Dendritic cell treated with granulocyte-macrophage colony-stimulating factor and Interleukin-4, amounts not matched to agents 40 ng/mL and 50 ng/mL, for 4 days (primary cell): ENCODE measurements around the gene CCL17.
A peak's percentile ranks its signal among the peaks of the same experiment; 100 is the strongest.

Experiments
- H3K27ac Mint-ChIP-seq: one replicate; pipeline ENCODE4 v1.8.0; 2022; ENCODE audit warnings: mild to moderate bottlenecking, mixed read lengths
- H3K27me3 Mint-ChIP-seq: one replicate; pipeline ENCODE4 v1.8.0; 2022; ENCODE audit warnings: mild to moderate bottlenecking, mixed read lengths
- H3K36me3 Mint-ChIP-seq: one replicate; pipeline ENCODE4 v1.8.0; 2022; ENCODE audit warnings: low read depth, mixed read lengths
- H3K4me1 Mint-ChIP-seq: one replicate; pipeline ENCODE4 v1.8.0; 2022; ENCODE audit warnings: low read depth, mixed read lengths
- H3K4me3 Mint-ChIP-seq: one replicate; pipeline ENCODE4 v1.8.0; 2022; ENCODE audit warnings: mild to moderate bottlenecking, moderate library complexity, mixed read lengths
- H3K9me3 Mint-ChIP-seq: one replicate; pipeline ENCODE4 v1.8.0; 2022; ENCODE audit warnings: mixed read lengths
- intact Hi-C: fragments of 100-400 bp; cut with micrococcal nuclease; formaldehyde crosslinking; loops from one replicate; pipeline ENCODE4 v1.15.0; 2022

The CCL17 gene

DNA sequence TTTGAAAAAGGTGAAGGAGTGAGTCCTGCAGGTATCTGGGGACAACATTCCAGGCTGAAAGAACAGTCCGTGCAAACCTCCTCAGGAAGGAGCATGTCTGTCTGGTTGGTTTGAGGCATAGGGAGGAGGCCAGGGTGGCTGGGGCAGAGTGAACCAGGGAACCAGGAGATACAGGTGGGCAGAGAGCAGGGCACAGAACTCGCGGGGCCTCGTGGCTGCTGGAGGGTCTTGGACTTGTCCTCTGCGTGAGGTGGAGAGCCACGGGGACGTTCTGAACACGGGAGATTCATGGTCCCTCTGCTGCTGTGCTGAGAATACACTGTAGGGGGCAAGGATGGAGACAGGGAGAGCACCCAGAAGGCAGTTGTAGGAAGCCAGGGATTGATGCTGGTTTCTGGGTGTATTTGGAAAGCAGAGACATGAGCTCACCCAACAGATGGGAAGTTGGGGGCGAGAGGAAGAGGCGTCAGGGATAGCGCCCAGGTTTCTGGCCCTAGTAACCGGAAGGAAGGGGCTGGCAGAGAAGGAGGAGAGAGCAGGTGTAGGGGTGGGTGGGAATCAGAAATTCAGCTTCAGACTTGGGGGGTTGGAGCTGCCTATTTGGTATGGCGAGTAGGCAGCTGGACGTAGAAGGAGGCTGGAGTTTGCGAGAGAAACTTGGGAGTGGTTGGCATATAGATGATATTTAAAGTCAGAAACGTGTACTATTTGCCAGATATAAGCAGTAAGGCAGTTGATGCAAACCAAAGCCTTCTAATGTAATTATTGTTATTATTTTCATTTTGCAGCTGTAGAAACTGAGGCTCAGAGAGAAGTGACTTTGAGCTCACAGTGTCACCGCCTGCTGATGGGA lies at the start of gene CCL17:
TSS of gene CCL17 (plus strand) at position 803 of the 853 bp plus-strand sequence. CDS start 9,166 bp downstream, outside the sequence.
- no peak within 1 kb of the TSS for H3K4me3 Mint-ChIP-seq
- no peaks in the 10 kb centered on the region for H3K9me3 Mint-ChIP-seq
- H3K4me1 Mint-ChIP-seq: peaks cover 23% of the 10 kb centered on the region
- peaks cover 28% of the 10 kb centered on the region for H3K27me3 Mint-ChIP-seq
- H3K27ac Mint-ChIP-seq: peak within 1 kb of the TSS; percentile 0
- intact Hi-C loops: no loop called here
- no peaks in the 10 kb centered on the region for H3K36me3 Mint-ChIP-seq

DNA sequence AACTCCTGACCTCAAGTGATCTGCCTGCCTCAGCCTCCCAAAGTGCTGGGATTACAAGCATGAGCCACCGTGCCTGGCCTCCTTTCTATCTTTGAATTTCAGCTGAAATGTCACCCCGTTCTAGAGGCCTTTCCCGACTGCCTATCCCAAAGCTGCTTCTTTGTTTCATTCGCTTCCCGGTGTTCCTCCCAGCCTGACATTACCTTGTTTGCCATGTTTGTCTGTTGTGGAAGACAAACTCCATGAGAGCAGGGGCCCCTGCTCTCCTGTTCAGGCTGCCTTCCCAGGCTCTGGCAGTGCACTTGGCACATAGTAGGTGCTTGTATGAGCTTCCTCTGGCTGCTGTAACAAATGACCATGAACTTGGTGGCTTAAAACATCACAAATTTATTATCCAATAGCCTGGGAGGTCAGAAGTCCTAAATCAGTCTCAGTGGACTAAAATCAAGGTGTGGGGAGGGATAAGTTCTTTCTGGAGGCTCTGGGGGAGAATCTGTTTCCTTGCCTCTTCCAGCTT lies 48.6 kb upstream of the CCL17 start:
- H3K36me3 Mint-ChIP-seq: no peaks in the 10 kb centered on the region
- no peak overlapping the region for H3K27ac Mint-ChIP-seq
- H3K9me3 Mint-ChIP-seq: no peaks in the 10 kb centered on the region
- H3K27me3 Mint-ChIP-seq: peaks cover 22% of the 10 kb centered on the region
- H3K4me1 Mint-ChIP-seq: peaks cover 22% of the 10 kb centered on the region
- H3K4me3 Mint-ChIP-seq: no peak overlapping the region
- intact Hi-C loops: no loop called here

DNA sequence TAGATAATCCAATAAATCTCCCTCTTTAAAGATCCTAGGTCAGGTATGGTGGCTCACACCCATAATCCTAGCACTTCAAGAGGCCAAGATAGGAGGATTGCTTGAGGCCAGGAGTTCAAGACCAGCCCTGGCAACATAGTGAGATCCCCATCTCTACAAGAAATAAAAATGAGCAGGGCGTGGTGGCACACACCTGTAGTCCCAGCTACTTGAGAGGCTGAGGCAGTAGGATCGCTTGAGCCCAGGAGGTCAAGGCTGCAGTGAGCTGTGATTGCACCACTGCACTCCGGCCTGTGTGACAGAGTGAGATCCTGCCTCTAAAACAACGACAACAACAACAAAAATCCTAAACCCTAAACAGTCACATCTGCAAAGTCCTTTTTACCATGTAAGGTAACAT lies 48.0 kb upstream of the CCL17 start:
- no peaks in the 10 kb centered on the region for H3K9me3 Mint-ChIP-seq
- no peak overlapping the region for H3K4me3 Mint-ChIP-seq
- H3K36me3 Mint-ChIP-seq: no peaks in the 10 kb centered on the region
- H3K27ac Mint-ChIP-seq: no peak overlapping the region
- H3K4me1 Mint-ChIP-seq: peaks cover 22% of the 10 kb centered on the region
- intact Hi-C loops: no loop called here
- peaks cover 23% of the 10 kb centered on the region for H3K27me3 Mint-ChIP-seq

DNA sequence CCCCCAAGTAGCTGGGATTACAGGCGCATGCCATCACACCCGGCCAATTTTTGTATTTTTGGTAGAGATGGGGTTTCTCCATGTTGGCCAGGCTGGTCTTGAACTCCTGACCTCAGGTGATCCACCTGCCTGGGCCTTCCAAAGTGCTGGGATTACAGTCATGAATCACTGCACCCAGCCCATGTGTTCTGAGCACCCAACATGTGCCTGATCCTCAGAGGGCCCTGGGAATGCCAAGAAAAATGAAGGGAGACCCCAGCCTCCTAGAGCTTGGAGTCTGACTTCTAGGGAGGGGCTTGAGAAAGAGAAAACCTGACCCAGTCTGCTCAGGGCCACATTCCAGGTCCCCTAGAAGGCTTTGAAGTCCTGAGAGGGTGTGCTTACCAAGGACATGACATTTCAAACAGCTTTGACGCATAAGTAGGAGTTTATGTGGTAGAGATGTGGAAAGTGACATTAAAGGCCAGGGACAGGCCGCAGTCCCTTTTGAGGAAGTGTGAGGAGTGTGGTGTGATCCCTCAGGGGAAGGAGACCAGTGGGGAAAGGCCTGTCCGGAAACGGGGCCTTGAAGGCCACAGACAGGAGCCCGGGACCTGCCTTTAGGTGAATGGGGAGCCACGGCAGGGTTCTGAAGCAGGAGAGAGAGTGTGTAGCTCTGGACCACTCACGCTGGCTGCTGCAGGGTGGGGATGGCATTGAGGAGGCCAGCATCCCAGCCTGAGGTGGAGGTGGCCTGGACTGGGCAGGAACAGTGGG lies 47.1 kb upstream of the CCL17 start:
- Mint-ChIP-seq H3K27me3 (peaks cover 21% of the 10 kb centered on the region), H3K4me3 (peak overlapping the region; percentile 30), H3K36me3 (no peaks in the 10 kb centered on the region), H3K9me3 (no peaks in the 10 kb centered on the region), H3K27ac (peak overlapping the region; percentile 90), H3K4me1 (peaks cover 20% of the 10 kb centered on the region)
- intact Hi-C loops: no loop called here

DNA sequence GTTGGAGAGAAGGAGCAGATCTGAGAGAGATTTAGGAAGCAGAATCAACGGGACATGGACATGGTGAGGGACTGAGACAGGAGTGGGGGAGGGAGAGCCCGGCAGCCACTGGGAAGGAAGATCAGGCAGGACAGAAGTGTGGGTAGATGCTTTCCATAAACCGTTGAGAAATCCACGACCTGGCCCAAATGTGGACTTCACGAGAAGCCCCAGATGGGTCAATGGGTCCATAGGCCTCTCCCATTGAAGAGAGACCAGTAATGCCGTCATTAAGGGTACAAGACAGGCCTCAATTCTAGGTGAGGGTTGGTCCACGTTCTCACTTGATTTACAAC lies 46.5 kb upstream of the CCL17 start:
- H3K27me3 Mint-ChIP-seq: peaks cover 16% of the 10 kb centered on the region
- no peaks in the 10 kb centered on the region for H3K9me3 Mint-ChIP-seq
- peaks cover 18% of the 10 kb centered on the region for H3K4me1 Mint-ChIP-seq
- H3K4me3 Mint-ChIP-seq: peak overlapping the region; percentile 30
- intact Hi-C loops: no loop called here
- peak overlapping the region; percentile 90 for H3K27ac Mint-ChIP-seq
- no peaks in the 10 kb centered on the region for H3K36me3 Mint-ChIP-seq

DNA sequence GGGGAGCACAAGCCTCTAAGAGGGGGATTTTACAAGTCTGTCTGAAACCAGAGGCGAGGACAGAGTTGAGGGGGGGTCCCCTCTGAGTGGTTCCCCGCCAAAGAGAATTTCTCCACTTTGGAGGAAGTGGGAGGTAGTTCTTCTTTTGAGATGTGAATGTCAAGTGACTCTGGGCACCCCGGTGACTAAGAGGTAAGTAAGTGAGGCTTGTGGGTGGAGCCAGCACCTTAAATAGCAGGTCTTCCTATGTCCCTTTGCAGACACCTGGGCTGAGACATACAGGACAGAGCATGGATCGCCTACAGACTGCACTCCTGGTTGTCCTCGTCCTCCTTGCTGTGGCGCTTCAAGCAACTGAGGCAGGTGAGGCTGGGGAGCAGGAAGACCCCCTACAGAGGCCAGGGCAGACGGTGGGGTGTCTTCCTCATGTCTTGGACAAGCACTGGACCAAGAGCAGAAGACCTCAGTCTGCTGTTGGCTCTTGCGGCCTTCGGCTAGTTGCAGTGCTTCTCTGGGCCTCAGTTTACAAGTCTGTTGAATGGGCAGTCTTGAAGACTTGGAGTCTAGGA lies 46.0 kb upstream of the CCL17 start, which contains the start of gene CCL22:
TSS of gene CCL22 (plus strand) at position 257 of the 569 bp plus-strand sequence. CDS start at position 291, 34 bp downstream.
- Mint-ChIP-seq H3K4me1 (peaks cover 18% of the 10 kb centered on the region), H3K27ac (peak within 1 kb of the TSS; percentile 90), H3K9me3 (no peaks in the 10 kb centered on the region), H3K27me3 (peaks cover 21% of the 10 kb centered on the region), H3K4me3 (peak within 1 kb of the TSS; percentile 30), H3K36me3 (no peaks in the 10 kb centered on the region)
- intact Hi-C loops: no loop called here

DNA sequence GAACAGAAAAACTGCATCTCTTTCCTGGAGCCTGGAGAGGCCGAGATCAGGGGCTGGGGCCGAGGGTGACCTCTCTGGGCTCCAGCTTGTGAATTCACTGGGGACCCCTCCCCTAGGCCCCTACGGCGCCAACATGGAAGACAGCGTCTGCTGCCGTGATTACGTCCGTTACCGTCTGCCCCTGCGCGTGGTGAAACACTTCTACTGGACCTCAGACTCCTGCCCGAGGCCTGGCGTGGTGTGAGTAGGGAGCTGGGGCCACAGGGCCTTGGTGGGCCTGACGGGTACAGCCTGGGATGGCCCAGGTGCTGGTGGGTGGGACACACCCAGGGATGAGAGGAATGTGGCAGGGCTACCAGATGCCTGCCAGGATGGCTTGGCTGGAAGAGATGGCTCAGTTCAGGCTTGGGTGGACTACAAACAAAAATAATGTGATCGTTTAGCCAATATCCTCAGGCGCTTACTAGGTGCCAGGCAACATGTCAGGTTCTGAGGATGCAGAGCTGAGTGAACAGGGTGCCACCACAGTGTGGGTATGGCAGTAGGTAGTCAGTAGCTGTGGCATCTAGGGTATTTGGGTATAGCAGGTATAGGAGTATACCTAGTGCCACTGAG lies 44.1 kb upstream of the CCL17 start:
- no peaks in the 10 kb centered on the region for H3K36me3 Mint-ChIP-seq

DNA sequence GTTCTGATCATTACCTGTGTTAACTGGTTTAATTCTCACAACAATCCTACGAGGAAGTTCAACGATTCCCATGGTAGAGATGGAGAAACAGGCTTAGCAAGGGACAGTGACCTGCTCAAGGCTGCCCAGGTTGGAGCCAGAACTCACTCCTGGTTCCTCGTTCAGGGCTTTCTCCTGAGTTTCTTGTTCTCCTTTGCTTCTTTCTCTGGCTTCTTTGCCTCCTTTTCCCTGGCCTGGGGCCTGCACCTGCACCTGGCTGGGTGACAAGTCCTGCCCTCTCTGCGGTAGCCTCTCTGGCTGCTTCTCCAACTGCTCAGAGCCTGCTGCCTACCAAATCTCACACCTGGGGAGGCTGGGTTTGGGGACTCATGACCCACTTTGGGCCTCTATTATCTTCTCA lies 43.2 kb upstream of the CCL17 start:
- Mint-ChIP-seq H3K9me3 (no peaks in the 10 kb centered on the region), H3K27ac (no peak overlapping the region), H3K4me3 (peak overlapping the region; percentile 14), H3K36me3 (no peaks in the 10 kb centered on the region), H3K27me3 (peaks cover 27% of the 10 kb centered on the region), H3K4me1 (peaks cover 26% of the 10 kb centered on the region)
- intact Hi-C loops: no loop called here

More for the DNA sequence above, 44.1 kb upstream of the CCL17 start:
- peaks cover 30% of the 10 kb centered on the region for H3K27me3 Mint-ChIP-seq
- H3K4me1 Mint-ChIP-seq: peaks cover 23% of the 10 kb centered on the region
- H3K27ac Mint-ChIP-seq: no peak overlapping the region
- H3K4me3 Mint-ChIP-seq: no peak overlapping the region
- intact Hi-C loops: no loop called here
- H3K9me3 Mint-ChIP-seq: no peaks in the 10 kb centered on the region

DNA sequence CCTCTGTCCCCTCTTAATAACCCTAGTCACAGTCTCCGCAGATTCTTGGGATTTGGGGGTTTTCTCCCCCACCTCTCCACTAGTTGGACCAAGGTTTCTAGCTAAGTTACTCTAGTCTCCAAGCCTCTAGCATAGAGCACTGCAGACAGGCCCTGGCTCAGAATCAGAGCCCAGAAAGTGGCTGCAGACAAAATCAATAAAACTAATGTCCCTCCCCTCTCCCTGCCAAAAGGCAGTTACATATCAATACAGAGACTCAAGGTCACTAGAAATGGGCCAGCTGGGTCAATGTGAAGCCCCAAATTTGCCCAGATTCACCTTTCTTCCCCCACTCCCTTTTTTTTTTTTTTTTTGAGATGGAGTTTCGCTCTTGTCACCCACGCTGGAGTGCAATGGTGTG lies 40.4 kb upstream of the CCL17 start:
- Mint-ChIP-seq H3K36me3 (no peaks in the 10 kb centered on the region), H3K27ac (no peak overlapping the region), H3K9me3 (no peaks in the 10 kb centered on the region), H3K27me3 (peaks cover 43% of the 10 kb centered on the region), H3K4me1 (peaks cover 15% of the 10 kb centered on the region), H3K4me3 (no peak overlapping the region)
- intact Hi-C loops: no loop called here

DNA sequence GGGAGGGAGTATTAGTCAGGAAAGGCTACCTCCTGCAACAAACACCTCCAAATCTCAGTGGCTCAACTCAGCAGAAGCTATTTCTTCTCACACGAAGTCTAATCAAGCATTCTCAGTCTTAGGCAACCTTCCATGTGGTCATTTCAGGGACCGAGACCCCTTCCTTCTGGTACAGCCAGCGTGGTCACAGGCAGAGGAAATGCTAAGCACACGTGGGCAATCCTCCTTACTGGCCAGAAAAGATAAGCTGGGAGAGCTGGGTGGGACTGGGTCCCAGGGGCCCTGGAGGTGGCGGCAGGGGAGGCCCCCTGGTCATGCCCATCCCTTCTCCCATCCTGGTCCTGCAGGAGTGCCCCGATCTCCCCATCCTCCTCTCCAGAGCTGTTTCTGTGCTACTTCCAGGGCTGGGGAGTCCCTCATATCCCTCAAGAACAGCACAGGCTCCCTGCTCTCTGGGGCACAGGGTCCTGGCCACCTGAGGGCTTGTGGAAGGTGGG lies 38.0 kb upstream of the CCL17 start:
- H3K4me3 Mint-ChIP-seq: no peak overlapping the region
- H3K4me1 Mint-ChIP-seq: peaks cover 15% of the 10 kb centered on the region
- intact Hi-C loops: no loop called here
- H3K27me3 Mint-ChIP-seq: peaks cover 52% of the 10 kb centered on the region
- H3K36me3 Mint-ChIP-seq: no peaks in the 10 kb centered on the region
- H3K9me3 Mint-ChIP-seq: no peaks in the 10 kb centered on the region
- peak overlapping the region; percentile 14 for H3K27ac Mint-ChIP-seq

DNA sequence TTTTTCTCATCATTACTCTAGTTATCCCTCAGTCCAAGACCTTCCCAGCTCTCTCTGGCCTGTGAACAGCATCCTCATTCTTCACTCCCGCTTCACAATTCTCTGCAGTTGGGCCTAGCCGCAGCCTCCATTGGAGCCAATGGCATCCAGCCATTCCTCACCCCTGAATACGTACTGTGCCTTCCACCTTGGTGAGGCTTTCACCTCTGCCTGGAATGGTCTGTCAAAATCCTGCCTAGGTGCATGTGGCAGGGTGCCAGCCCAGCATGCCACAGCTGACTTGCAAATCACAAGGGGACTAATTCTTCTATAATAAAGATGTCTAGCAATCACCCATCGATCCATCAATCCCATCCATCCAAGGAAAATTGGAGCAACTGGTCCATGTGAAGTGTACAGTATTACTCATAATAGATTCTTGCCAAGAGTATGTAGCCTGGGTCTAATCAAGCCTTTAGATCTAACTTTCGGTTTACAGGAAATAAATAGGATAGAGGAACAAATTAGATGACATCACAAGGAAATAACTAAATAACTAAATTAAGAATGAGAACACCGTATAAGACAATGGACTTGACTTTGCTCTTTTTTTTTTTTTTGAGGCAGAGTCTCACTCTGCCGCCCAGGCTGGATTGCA lies 37.3 kb upstream of the CCL17 start:
- Mint-ChIP-seq H3K4me1 (peaks cover 15% of the 10 kb centered on the region), H3K4me3 (no peak overlapping the region), H3K27me3 (peaks cover 58% of the 10 kb centered on the region), H3K27ac (no peak overlapping the region), H3K9me3 (no peaks in the 10 kb centered on the region), H3K36me3 (no peaks in the 10 kb centered on the region)
- intact Hi-C loops: no loop called here

DNA sequence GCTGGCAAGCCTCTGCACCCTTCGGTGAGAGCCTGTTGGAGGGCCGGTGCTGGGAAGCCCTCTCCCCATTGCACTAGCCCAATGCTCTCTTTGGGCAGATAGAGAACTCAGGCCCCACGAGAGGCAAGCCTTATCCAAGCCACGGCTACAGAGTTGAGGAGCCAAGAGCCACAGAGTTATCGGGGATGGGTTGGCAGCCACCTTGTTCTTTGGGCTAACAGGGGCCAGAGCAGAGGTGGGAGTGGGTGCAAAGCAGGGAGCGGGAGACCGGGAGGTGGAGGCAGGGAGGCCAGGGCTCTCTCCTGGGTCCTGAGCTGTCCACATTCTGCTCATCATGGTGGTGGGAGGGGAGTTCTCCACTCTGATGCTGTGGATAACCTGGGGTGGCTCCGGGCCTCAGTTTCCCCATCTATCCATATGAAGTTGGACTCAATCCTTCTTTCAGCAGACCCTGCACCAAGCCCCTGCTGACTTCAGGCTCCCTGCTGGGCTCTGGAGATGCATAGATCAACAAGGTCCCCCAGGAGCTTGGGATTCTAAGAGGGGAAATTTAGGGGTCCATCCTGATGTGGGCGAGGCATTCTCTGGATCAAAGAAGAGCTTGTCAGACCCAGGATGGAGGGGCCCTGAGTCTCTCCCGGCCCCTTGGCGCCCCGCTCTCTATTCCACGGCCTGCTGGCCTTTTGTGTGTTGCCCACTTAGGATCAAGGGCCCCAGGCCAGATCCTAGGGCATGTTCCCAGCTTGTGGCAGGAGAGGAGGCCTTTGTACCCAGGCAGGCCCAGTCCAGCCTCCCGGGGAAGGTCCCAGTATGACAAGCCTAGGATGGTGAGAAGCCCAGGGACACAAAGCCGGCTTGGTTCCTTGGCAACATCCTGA lies 32.8 kb upstream of the CCL17 start:
- Mint-ChIP-seq H3K36me3 (no peaks in the 10 kb centered on the region), H3K27me3 (peaks cover 61% of the 10 kb centered on the region), H3K4me1 (peaks cover 4% of the 10 kb centered on the region), H3K9me3 (no peaks in the 10 kb centered on the region), H3K4me3 (no peak overlapping the region), H3K27ac (no peak overlapping the region)
- intact Hi-C loops: no loop called here
